Stimulated activated CD8-positive, alpha-beta memory T cell treated with anti-CD3 and anti-CD28 coated beads, Interleukin-7, amount 100 ng/mL, for 1 hour (primary cell): ENCODE results near the gene STK32A.
A peak's percentile ranks its signal among the peaks of the same experiment; 100 is the strongest.
"Not testable (repeated sequence)": the region's sequence is repeated elsewhere in the genome, so short reads cannot be mapped to it uniquely, and the experiment has no call there.

Source experiments
- DNase-seq, 2 donors: peaks; one replicate each; pipeline ENCODE4 v3.0.0-alpha.2; 2020; ENCODE audit warnings: low read depth in 2 of 2

Gene STK32A

DNA sequence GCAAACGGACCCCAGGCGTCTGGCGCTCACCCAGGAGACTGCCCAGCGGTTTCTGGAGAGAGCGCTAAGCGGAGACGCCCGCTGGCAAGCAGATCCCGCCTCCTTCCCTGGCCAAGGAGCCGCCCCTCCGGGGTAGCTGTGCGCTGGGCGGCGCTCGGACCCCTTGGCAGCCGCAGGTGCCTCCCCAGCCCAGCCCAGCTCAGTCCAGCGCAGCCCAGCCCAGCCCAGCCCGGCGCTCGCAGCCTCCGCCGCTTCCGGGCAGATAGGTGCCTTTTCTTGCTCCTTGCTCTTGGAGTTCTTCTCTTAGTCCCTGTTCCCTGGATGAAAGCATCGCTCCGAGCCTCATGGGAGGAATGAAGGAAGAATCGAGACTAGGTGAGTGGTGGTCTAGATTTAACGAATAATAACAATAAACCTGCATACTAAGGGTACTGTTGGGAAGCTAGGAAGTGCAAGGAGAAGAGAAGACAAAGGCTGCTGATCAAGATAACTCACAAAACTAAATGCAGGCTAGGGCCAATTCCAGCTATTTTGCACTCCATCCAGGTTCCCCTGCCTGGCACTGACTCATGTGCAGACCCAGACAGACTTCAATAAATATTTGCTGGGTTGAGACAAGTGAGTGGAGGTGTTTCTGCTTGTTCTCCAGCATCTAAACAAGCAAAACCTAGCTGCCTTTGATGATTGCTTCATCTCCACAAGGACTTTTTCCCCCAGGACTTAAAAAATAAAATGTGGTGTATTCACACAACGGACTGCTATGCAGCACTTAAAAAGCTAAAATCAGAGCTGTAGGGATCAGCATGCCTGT, at the start of gene STK32A:
STK32A (plus strand) TSS at position 202 of the 811 bp plus-strand sequence. CDS start 4,609 bp downstream, outside the sequence.
- no peak for DNase-seq

DNA sequence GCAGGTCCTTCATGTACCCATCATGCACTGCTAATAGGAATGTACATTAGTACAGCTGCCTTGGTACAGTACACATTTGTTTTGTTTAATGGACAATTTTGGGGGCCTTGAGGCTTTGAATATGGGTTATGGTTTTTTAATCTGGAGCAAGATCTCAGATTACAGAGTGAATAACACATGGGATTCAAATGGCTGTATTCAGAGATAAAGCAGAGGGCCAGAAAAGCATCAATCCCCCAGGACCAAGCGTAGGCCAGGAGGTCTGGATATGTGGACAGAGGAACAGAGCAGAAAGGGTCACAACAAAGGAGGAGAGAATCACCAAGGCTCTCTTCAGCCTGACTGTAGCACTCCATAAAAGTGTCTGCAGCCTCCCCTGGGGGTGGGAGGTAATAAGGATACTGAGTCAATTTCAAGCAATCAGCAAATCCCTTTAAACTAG, 47.7 kb upstream of the STK32A start:
- no peak for DNase-seq

DNA sequence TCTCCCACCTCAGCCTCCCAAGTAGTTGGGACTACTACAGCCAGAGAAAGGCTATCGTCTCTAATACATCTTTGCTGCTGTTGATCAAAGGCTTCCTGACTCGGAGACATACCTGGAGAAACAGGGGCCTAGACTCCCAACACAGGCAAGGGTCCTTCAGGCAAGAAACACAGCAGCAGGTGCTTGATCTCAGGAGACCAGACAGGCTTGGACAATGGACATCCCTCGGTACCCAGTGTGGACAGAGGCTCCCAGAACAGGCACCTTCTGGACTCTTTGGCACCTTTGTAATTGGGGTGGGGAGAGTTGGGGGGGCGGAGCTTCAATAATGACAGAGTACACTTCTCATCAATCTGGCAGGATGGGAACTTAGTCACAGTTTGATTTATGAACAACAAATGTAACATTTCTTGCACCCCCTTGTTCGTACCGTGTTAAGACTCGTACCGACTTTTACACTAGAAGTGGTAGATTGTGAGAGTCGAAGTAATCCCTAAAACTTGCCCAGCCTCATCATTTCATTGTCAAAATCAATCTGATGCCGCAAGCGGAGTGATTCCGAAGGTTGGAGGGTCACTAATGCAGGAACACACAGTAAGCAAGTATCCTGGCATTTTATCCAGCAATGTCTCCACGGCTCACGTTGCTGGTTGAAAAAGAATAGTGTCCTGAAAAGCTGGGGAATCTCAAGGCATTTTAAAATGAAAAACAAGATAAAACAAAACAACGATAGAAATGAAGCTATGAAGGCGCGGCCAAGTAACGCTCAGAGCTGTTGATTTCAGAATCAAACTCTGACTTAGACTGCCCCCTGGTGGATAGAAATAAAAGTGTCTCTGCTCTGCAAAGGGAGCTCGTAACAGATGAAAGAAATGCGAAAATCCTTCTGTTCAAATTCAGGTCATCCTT, 46.4 kb upstream of the STK32A start:
- DNase-seq, result peak in 1 of 2 donors; percentile 5

DNA sequence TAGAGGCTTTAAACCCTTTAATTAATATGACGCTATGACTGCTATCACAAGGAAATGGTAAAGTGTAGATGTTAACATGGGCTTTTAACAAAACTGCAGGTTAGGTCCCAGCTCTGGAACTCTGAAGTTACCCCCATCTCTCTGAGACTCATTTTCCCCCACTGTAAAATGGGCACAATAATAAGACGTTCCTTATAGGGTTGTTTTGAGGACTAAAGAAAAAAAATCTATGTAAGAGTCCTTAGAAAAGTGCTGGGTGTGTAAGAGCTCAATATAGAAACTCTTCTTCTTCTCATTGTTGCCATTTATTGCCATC, 45.8 kb upstream of the STK32A start:
- DNase-seq, result no peak

DNA sequence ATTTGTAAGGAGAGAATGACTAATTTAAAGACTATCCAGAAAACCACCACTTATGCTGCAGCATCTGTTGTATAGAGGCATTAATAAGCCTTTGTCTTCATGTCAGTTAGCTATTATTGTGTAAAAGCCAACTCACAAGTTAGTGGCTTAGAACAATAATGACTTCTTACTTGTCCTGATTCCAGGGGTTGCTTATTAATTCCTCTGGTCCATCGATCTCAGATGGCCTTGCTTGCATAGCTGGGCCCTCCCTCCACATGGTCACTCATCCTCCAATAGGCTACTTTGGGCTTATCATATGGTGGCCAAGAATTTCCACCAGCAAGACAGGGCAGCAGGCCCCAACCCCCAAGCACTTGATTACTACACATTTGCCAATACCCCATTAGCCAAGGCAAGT, 44.5 kb upstream of the STK32A start:
- no peak for DNase-seq

DNA sequence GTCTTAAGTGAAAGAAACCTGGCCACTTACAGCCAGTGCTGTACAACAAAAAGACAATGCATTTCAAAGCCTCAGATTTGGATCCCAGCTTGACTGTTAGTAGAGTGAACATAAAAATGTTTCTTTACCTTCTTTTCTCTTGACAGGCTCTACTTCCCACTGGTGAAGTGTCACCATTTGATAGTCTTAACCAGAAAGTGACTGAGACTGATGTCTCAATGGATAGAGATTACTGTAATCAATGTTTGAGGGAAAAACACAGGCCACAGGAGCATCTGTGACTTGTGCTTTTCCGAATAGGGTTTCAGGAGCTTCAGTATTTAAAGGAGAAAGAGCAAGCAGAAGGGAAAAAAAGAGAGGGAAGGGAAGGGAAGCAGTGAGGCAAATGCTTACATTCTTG, 41.7 kb upstream of the STK32A start:
- no peak for DNase-seq

DNA sequence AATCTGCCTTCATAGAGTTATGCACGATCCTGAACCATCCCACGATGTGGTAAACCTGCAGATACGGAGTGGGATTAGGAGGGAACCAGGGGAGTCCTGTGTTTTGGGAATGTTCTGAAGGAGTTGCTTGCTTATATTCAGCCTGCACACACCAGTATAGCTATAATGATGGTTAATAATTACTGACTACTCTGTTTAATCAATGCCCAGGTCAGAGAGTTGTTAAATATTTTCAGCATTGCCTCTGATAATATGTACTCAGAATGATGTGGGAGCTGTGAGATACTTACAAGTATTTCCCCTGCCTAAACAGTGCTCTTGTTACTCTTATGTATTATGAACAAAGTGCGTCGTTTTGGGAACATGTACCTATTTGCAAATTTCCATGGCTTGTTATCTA, 34.8 kb upstream of the STK32A start:
- no peak for DNase-seq

DNA sequence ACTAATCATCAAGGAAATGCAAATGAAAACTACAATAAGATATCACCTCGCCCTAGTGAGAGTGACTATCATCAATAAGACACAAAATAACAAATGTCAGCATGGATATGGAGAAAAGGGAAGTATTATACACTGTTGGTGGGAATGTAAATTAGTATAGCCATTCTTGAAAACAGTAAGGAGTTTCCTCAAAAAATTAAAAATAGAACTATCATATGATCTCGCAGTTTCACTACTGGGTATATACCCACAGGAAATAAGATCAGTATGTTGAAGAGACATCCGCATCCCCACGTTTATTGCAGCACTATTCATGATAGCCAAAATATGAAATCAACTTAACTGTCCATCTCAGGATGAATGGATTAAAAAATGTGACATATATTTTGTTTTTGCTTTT, 31.6 kb upstream of the STK32A start:
- no peak for DNase-seq

DNA sequence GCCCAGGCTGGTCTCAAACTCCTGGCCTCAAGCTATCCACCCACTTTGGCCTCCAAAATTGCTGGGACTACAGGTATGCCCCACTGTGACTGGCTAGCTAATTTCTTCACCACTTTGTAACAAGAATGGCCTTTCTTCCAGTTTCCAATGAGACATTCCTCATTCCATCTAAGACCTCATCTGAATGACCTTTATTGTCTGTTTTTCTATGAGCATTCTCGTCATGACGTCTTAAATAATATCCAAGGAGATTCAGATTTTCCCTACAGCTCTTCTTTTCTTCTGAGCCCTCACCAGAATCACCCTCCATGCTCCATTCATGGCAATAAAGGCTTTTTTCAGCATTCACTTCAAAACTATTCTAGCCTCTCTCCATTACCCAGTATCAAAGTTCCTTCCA, 30.2 kb upstream of the STK32A start:
- DNase-seq, result no peak

DNA sequence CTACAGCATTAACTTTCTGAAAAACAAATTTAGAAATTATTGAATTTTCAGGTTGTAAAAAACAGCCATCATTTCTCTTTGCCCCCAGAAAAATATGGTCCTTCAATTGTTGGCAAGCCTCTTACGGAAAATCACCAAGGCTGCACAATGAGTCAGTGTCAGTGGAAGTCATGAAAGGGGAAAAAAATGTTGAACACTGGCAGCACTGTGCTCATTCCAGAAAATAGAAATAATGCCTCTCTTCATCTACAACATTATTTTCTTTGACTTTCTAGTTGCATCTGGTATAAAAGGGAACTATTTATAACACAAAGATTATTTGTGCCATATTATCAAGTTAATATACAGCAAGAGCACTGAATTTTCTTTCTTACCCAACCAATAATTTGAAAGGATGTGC, 26.7 kb upstream of the STK32A start:
- no peak for DNase-seq

DNA sequence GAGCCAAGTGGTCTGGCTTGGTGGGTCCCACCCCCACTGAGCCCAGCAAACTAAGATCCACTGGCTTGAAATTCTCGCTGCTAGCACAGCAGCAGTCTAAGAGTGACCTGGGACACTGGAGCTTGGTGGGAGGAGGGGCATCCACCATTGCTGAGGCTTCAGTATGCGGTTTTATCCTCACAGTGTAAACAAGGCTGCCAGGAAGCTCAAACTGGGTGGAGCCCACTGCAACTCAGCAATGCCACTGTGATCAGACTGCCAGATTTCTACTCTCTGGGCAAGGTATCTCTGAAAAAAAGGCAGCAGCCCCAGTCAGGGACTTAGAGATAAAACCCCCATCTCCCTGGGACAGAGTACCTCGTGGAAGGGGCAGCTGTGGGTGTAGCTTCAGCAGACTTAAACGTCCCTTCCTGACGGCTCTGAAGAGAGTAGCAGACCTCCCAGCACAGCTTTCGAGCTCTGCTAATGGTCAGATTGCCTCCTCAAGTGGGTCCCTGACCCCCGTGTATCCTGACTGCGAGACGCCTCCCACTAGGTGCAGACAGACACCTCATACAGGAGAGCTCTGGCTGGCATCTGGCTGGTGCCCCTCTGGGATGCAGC, 18.2 kb upstream of the STK32A start:
- no peak for DNase-seq

DNA sequence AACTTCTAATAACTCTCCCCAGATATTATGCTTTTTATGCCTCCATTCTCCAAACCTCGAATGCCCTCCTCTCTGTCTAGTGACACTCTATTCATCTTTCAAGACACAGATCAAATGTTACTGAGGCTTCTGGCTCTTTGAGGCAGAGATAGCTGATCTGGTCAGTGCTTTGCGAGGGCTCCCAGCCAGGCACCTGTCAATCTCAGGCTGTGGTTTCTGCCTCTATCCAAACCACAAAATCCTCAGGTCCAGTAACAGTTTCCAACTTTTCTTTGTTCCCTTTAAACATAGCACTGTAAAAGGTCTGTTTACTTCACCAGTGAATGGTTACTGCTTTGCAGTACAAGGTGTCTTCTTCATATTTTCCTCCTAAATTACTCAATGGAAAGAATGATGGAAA, 11.5 kb upstream of the STK32A start:
- no peak for DNase-seq

DNA sequence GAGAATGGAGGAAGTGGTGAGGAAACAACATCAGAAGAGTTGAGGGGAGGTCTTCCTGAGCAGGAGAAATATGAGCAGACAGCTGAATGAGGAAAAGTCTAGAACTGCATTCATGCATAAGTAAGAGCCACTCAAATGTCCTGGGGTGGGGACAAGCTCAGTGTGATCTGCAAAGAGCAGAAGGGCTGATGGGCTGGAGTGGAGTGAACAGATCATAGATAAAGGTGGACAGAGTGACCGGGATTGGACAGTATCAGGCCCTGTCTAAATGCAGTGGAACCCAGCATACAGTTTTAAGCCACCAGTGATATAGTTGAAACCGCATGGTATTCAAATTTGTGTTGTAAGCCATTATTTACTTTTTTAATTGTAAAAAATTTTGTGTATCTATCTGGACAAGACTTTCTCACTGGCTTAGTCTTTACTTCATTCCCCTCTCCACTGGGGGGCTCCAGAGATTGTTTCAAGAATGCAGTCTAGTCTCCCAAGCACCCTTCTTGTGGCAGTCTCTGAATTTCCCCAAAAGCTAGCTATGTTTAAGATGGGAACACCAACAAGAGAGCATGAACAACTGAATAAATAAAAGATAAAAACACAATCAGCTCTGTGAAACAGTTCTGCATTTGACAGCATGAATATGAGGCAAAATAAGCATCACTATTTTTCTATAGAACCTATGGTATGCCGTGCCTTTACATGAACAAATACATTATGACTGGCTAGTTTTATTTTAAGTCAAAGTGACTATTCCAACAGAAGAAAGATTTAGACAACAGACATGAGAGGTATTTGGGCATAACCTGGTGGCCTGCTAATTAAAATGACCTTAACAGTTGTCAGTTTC, 10.7 kb upstream of the STK32A start:
- no peak for DNase-seq

DNA sequence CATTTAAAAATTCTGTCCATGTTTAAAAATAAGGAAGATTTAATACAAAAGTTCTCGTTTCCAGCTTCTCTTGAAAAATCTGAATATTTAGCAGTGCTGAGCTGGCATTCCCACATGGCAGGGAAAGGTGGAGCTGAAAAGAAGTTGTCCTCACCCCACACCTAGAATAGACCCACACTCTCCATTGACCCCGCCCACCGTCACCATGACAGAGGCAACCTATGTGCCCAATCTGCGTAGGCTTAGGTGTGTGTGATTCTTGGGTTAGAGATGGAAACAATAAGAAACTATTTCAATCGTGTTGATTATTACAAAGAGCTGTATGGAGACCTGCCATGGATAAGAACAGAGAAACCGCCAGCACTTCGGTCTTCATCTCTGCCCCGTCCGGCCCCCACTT, 8.9 kb upstream of the STK32A start:
- DNase-seq, result no peak

DNA sequence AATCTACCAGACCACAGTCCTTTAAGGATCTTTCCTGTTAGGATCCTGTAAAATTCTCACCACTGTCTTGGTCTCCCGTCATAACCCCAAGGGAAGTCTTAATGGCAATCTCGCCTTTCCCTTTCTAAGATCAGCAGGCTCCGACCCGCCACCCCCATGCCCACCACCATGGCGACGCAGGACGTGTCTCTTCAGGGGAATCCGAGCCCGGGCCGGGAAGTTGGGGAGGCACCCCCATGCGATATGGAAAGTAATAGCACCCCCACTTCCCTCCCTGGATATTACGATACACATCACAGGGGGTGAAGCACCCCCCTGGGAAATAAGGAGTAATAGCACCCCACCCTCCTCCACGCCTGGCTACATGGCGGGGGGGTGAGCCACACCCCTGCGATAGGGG, 8.3 kb upstream of the STK32A start:
- no peak for DNase-seq

DNA sequence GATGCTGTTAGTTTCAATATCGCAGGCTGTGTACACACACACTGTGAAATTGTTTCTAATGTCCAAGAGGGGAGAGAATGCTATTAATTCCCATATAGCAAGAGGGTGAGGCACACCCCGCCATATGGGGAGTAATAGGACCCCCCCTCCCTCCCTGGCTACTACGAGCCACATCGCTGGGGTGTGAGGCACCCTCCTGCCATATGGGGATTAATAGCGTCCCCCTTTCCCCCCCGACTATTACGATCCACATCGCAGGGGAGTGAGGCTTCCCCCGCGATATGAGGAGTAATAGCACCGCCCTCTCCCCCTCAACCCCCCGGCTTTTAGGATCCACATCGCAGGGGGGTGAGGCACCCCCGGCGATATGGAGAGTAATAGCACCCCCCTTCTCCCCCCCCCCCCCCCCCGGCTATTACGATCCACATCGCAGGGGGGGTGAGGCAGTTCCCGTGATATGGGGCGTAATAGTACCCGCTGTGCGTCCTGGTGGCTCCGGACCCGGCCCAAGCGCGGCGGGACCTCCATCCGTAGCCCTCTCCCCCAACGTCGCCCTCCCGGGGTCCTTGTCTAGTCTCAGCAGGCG, 494 bp upstream of the STK32A start:
- no peak for DNase-seq

DNA sequence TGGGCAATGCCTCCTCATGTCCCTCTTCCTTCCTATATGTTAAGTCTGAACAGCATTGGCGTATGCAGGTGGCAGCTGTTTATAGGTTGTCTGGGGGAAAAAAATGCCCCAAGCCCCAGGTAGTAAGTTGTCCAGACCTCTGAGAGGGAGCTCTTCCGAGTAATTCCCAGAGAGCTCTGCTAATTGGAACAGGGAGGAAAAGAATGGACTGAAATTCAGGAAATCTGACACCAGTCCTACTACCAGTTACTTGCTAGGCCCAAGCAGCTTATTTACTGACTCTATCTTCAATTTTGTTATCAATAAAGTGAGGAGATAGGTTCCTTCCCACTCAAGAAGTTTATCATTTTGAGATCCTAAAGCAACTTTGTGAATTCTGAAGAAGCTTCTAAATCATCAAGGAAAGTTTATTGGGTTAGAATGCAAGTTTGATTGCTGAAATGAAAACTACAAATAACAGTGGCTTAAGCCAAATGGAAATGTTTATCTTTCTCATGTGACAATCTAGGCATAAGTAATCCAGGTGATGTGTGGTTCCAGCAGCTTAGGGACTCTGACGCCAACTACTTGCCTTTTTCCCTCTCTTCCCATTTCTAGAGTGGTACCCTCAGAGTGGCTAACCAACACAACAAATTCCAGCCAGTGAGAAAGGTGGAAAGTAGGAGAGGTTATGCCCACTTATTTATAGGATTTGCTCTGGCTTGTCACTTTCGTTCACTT, 5.6 kb downstream of the STK32A start:
- DNase-seq, result no peak

DNA sequence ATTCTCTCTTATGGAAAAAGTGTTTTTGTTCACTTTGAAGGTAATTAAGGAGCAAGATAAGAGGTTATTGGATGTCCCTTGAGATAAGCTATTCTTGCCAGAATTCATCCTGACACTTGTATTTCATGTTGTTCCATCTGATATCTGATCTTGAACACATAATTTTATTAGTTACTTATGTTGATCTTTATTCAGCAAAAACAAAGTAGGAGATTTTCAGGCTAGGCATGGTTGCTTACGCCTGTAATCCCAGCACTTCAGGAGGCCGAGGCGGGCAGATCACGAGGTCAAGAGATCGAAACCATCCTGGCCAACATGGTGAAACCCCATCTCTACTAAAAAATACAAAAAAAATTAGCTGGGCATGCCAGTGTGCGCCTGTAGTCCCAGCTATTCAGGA, 8.4 kb downstream of the STK32A start:
- DNase-seq, result not testable (repeated sequence)

DNA sequence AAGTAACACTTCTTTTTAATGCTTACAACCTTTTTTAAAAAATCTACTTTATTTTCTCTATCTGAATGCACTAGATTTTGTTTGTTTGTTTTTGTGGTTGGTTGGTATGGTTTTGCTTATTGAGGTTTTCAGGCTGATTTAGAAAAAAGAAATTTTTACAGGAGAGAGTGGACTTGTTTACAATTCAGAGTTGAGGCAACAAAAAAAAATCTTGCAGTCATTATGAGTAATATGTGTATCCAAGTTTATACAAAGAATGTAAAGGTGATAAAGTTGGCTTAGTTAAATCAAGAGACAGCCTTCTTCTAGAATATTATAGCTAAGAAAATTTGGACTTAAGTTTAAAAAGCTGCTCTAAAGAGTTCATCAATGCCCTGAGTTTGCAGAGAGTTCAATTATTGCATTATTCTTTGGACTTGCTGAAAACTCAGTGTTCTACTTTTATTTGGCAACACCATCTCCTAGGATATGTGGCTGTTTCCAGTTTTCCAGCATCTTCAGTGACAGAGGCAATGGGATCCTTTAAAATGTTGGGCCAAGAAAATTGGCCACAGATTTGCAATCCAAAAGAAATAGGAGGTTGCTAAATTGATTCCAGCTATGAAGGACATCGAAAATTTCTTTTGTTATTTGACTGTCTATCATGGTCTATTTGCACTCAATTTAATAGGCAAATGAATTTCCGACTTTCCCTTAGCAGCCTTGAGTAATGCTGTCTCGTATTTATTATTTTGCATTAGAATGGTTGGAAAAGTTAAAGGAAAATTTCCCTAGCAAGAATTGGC, 10.7 kb downstream of the STK32A start:
- DNase-seq, result no peak

DNA sequence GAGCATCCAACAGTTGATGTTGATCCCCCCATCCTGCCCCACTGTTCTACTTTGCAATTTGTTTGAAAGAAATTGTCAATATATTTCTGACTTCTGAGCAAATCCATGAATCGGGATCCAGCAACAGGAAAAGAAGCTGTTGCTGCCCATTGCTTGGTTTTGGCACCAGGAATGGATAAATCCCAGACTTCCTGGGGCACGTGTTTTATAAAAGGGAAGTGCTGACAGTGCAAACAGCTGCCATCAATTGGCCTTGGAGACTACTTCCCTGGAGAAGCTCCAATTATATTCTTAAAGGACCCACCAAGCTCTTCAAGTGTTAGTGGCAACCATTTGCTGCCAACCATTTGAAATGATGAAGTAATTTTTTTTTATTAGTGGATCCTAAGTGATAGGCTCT, 13.7 kb downstream of the STK32A start:
- DNase-seq, result no peak
